Neuronal stem cell (in vitro differentiated cells): ENCODE data around the gene OSCP1.

Experiments used
- DNase-seq: peaks from one replicate; pipeline ENCODE4 v3.0.0-alpha.2; 2013; ENCODE audit warnings: low spot score
- H2AFZ ChIP-seq: one replicate; pipeline ENCODE4 v1.6.1; 2013; ENCODE audit warnings: mild to moderate bottlenecking, low read length, inconsistent platforms
- H2AK5ac ChIP-seq: 2 replicates; pipeline ENCODE4 v1.6.1; 2013; ENCODE audit warnings: low read depth, mild to moderate bottlenecking, inconsistent platforms, low read length, moderate library complexity, mixed read lengths
- H2BK120ac ChIP-seq: 2 replicates; pipeline ENCODE4 v1.6.1; 2013; ENCODE audit warnings: low read depth, mild to moderate bottlenecking, inconsistent platforms, low read length, moderate library complexity, mixed read lengths
- H2BK12ac ChIP-seq: one replicate; pipeline ENCODE4 v1.6.1; 2013; ENCODE audit warnings: low read length, inconsistent platforms
- H2BK15ac ChIP-seq: 2 replicates; pipeline ENCODE4 v1.6.1; 2013; ENCODE audit warnings: mild to moderate bottlenecking, low read length, inconsistent platforms, mixed read lengths
- H2BK5ac ChIP-seq: one replicate; pipeline ENCODE4 v1.6.1; 2013; ENCODE audit warnings: inconsistent platforms, mild to moderate bottlenecking, low read length, moderate library complexity
- H3K14ac ChIP-seq: one replicate; pipeline ENCODE4 v1.6.1; 2013; ENCODE audit warnings: low read length, inconsistent platforms
- H3K18ac ChIP-seq: 2 replicates; pipeline ENCODE4 v1.6.1; 2013; ENCODE audit warnings: low read length, inconsistent platforms
- H3K23ac ChIP-seq: 2 replicates; pipeline ENCODE4 v1.6.1; 2013; ENCODE audit warnings: low read depth, mild to moderate bottlenecking, mixed read lengths, low read length, inconsistent platforms; ENCODE audit not compliant: poor library complexity
- H3K27ac ChIP-seq: replicated peaks from 3 replicates; pipeline ENCODE4 v1.5.1; 2013; ENCODE audit warnings: low read length, inconsistent platforms
- H3K27me3 ChIP-seq, 3 experiments: 2 replicates each; pipeline ENCODE4 v1.6.1; 2013; ENCODE audit warnings: low read length in 3 of 3, mild to moderate bottlenecking in 2 of 3, inconsistent platforms in 1 of 3, low read depth in 1 of 3, mixed read lengths in 1 of 3, moderate library complexity in 1 of 3; ENCODE audit not compliant: control insufficient read depth in 3 of 3, insufficient read depth in 3 of 3
- H3K36me3 ChIP-seq, 2 donors: replicated peaks in 1 of 2; 2 replicates each; pipeline ENCODE4 v1.6.1; 2013; ENCODE audit warnings: low read length in 2 of 2; ENCODE audit not compliant: control insufficient read depth in 2 of 2, insufficient read depth in 2 of 2
- H3K4ac ChIP-seq: 2 replicates; pipeline ENCODE4 v1.6.1; 2013; ENCODE audit warnings: inconsistent platforms, mild to moderate bottlenecking, low read length, moderate library complexity
- H3K4me1 ChIP-seq, 2 donors: 1 replicate in 1 of 2; 2 replicates in 1 of 2; pipeline ENCODE4 v1.6.1; 2013; ENCODE audit warnings: low read length in 2 of 2, low read depth in 1 of 2; ENCODE audit not compliant: control insufficient read depth in 2 of 2, insufficient read depth in 1 of 2
- H3K4me2 ChIP-seq: one replicate; pipeline ENCODE4 v1.6.1; 2013; ENCODE audit warnings: mild to moderate bottlenecking, low read length, inconsistent platforms; ENCODE audit not compliant: insufficient read depth, poor library complexity, severe bottlenecking
- H3K4me3 ChIP-seq, 2 donors: 2 replicates each; pipeline ENCODE4 v1.5.1; 2013; ENCODE audit warnings: low read length in 2 of 2, mild to moderate bottlenecking in 2 of 2, inconsistent platforms in 1 of 2, moderate library complexity in 1 of 2
- H3K79me1 ChIP-seq: one replicate; pipeline ENCODE4 v1.6.1; 2013; ENCODE audit warnings: low read depth, mild to moderate bottlenecking, inconsistent platforms, low read length, moderate library complexity
- H3K9ac ChIP-seq: one replicate; pipeline ENCODE4 v1.6.1; 2013; ENCODE audit warnings: mild to moderate bottlenecking, low read depth, low read length, inconsistent platforms; ENCODE audit not compliant: poor library complexity
- H3K9me3 ChIP-seq, 2 donors: replicated peaks in 1 of 2; 2 replicates each; pipeline versions ENCODE3 to v1.6.1; 2013; ENCODE audit warnings: low read length in 2 of 2, mild to moderate bottlenecking in 2 of 2, inconsistent platforms in 1 of 2, low read depth in 1 of 2, mixed read lengths in 1 of 2, moderate library complexity in 1 of 2; ENCODE audit not compliant: control insufficient read depth in 2 of 2, insufficient read depth in 1 of 2
- H4K8ac ChIP-seq: one replicate; pipeline ENCODE4 v1.6.1; 2013; ENCODE audit warnings: low read depth, mild to moderate bottlenecking, inconsistent platforms, low read length, moderate library complexity
- H4K91ac ChIP-seq: one replicate; pipeline ENCODE4 v1.6.1; 2013; ENCODE audit warnings: low read length, low read depth, mild to moderate bottlenecking, inconsistent platforms; ENCODE audit not compliant: poor library complexity
- WGBS, 2 donors: extraction: QIAGEN DNeasy Blood & Tissue Kit; methylation state at CpG; one replicate each; pipeline ENCODE4 v1.1.7; 2013; ENCODE audit warnings: missing lambda C conversion rate in 2 of 2, mixed read lengths in 1 of 2; ENCODE audit not compliant: insufficient read length in 2 of 2, insufficient replicate concordance in 1 of 2; ENCODE audit errors: extremely low coverage in 2 of 2; 5-methylcytosine and 5-hydroxymethylcytosine counted together

Gene OSCP1

GRCh38 chr1:36400825-36401601 is 49.2 kb downstream of the OSCP1 start:
- Histone ChIP-seq H3K4me2 (peak overlapping the region; percentile 56), H3K27ac (peak overlapping the region; percentile 83), H3K4me3 (peak overlapping the region; percentile 53 to 70), H3K4me1 (peaks cover 5 to 9% of the 10 kb centered on the region in 2 donors), H3K4ac (peak overlapping the region; percentile 100), H4K8ac (peak overlapping the region; percentile 98), H3K9me3 (no peaks in the 10 kb centered on the region), H2AK5ac (peak overlapping the region; percentile 97), H2AFZ (peak overlapping the region; percentile 79), H3K23ac (peak overlapping the region; percentile 70), H3K27me3 (peaks cover 0 to 2% (median 0%) of the 10 kb centered on the region in 3 experiments), H3K14ac (no peak overlapping the region), H4K91ac (peak overlapping the region; percentile 73), H2BK120ac (no peak overlapping the region), H3K9ac (peak overlapping the region; percentile 95), H2BK15ac (peak overlapping the region; percentile 26), H3K79me1 (peaks cover 11% of the 10 kb centered on the region), H3K36me3 (no peaks in the 10 kb centered on the region), H3K18ac (peak overlapping the region; percentile 94), H2BK12ac (peak overlapping the region; percentile 99), H2BK5ac (peak overlapping the region; percentile 9)
- no CpG with 5 or more reads among the region's 22 CpGs for WGBS, 2 donors
- DNase-seq = peak; percentile 64

GRCh38 chr1:36400514-36400824 is 49.8 kb downstream of the OSCP1 start:
- no peak for DNase-seq
- Histone ChIP-seq H2BK120ac (no peak overlapping the region), H3K23ac (peak overlapping the region; percentile 70), H3K27me3 (peaks cover 0 to 2% (median 0%) of the 10 kb centered on the region in 3 experiments), H3K14ac (peak overlapping the region; percentile 94), H4K8ac (peak overlapping the region; percentile 98), H2AFZ (peak overlapping the region; percentile 79), H3K27ac (peak overlapping the region; percentile 83), H4K91ac (peak overlapping the region; percentile 73), H3K4me3 (peak overlapping the region; percentile 53 to 66), H2BK12ac (peak overlapping the region; percentile 99), H2BK15ac (peak overlapping the region; percentile 26), H3K79me1 (peaks cover 11% of the 10 kb centered on the region), H3K9ac (peak overlapping the region; percentile 95), H3K4me2 (no peak overlapping the region), H2AK5ac (peak overlapping the region; percentile 97), H3K4me1 (peaks cover 5 to 9% of the 10 kb centered on the region in 2 donors), H2BK5ac (peak overlapping the region; percentile 9), H3K36me3 (no peaks in the 10 kb centered on the region), H3K4ac (peak overlapping the region; percentile 100), H3K18ac (peak overlapping the region; percentile 94), H3K9me3 (no peaks in the 10 kb centered on the region)
- WGBS, 2 donors = no CpG with 5 or more reads among the region's 10 CpGs

- no peak overlapping the region for H3K18ac ChIP-seq
- H2BK12ac ChIP-seq = no peak overlapping the region
- DNase-seq = no peak
- H4K91ac ChIP-seq = no peak overlapping the region
- peak overlapping the region; percentile 90 for H2AFZ ChIP-seq
- no peak overlapping the region for H3K23ac ChIP-seq
- peaks cover 8 to 11% of the 10 kb centered on the region in 2 donors for H3K36me3 ChIP-seq
- H3K27ac ChIP-seq = no peak overlapping the region
- H2BK5ac ChIP-seq = no peak overlapping the region
- no peak overlapping the region for H4K8ac ChIP-seq
- H3K9ac ChIP-seq = no peak overlapping the region
- peak overlapping the region in 1 of 2 donors; percentile 82 for H3K4me3 ChIP-seq
- no CpG with 5 or more reads among the region's 7 CpGs for WGBS, 2 donors
- H3K4me2 ChIP-seq = no peak overlapping the region
- H3K79me1 ChIP-seq = peaks cover 11% of the 10 kb centered on the region
- no peak overlapping the region for H3K4ac ChIP-seq
- no peak overlapping the region for H2BK15ac ChIP-seq
- H2BK120ac ChIP-seq = no peak overlapping the region
- H3K9me3 ChIP-seq = no peaks in the 10 kb centered on the region
- H3K4me1 ChIP-seq = peaks cover 5 to 9% of the 10 kb centered on the region in 2 donors
- H2AK5ac ChIP-seq = no peak overlapping the region
- no peak overlapping the region for H3K14ac ChIP-seq
- peaks cover 0 to 2% (median 0%) of the 10 kb centered on the region in 3 experiments for H3K27me3 ChIP-seq
These were observed 51.8 kb downstream of the OSCP1 start for GRCh38 chr1:36398370-36398977.
